Activated CD4-positive, alpha-beta T cell treated with anti-CD3 and anti-CD28 coated beads for 36 hours (primary cell): ENCODE measurements around the gene NCF4. TPM values are rescaled to one million over a fixed set of nuclear protein-coding genes. Genes with fewer than 3 reads are reported as not detected.

Experiments used
- ATAC-seq: fragments of 200-7000 bp; cut with Tn5 transposase; one replicate; pipeline ENCODE4 v1.10.0; 2021; ENCODE audit warnings: mild to moderate bottlenecking, moderate library complexity
- CTCF ChIA-PET: fragments of 350-600 bp; sonication (Branson Sonifier 250); formaldehyde crosslinking; loops from one replicate; lab custom pipeline; 2021; ENCODE audit warnings: antibody characterized with exemption; lab: Charles Lee
- POLR2A ChIA-PET: fragments of 350-600 bp; sonication (Branson Sonifier 250); formaldehyde crosslinking; loops from one replicate; lab custom pipeline; 2021; ENCODE audit warnings: antibody characterized with exemption, inconsistent platforms; lab: Charles Lee
- DNase-seq: peaks from one replicate; pipeline ENCODE4 v3.0.0-alpha.2; 2020
- H3K27ac Mint-ChIP-seq: one replicate; pipeline ENCODE4 v1.8.0; 2021; ENCODE audit warnings: mixed read lengths
- H3K27me3 Mint-ChIP-seq: one replicate; pipeline ENCODE4 v1.8.0; 2021; ENCODE audit warnings: mixed read lengths
- H3K36me3 Mint-ChIP-seq: one replicate; pipeline ENCODE4 v1.8.0; 2021; ENCODE audit warnings: low read depth, mixed read lengths
- H3K4me1 Mint-ChIP-seq: one replicate; pipeline ENCODE4 v1.8.0; 2021; ENCODE audit warnings: mixed read lengths
- H3K4me3 Mint-ChIP-seq: one replicate; pipeline ENCODE4 v1.8.0; 2021; ENCODE audit warnings: mild to moderate bottlenecking, moderate library complexity, mixed read lengths
- H3K9me3 Mint-ChIP-seq: one replicate; pipeline ENCODE4 v1.8.0; 2021; ENCODE audit warnings: low read depth, mixed read lengths
- intact Hi-C, 2 experiments: fragments of 100-400 bp; cut with DNase I in 1 of 2; cut with micrococcal nuclease in 1 of 2; formaldehyde crosslinking; loops; one replicate each; pipeline versions ENCODE4 v1.14.2 to v1.15.1; 2022 to 2024; cut with DNase I, micrococcal nuclease
- total RNA-seq, 2 experiments: library from RNA; stranded (reverse); gene quantifications; one replicate each; pipeline ENCODE4 v1.2.3, GENCODE V29; 2021

Gene NCF4
- total RNA-seq, 2 experiments from 2014 or later = 3.8 to 3.9 TPM

DNA sequence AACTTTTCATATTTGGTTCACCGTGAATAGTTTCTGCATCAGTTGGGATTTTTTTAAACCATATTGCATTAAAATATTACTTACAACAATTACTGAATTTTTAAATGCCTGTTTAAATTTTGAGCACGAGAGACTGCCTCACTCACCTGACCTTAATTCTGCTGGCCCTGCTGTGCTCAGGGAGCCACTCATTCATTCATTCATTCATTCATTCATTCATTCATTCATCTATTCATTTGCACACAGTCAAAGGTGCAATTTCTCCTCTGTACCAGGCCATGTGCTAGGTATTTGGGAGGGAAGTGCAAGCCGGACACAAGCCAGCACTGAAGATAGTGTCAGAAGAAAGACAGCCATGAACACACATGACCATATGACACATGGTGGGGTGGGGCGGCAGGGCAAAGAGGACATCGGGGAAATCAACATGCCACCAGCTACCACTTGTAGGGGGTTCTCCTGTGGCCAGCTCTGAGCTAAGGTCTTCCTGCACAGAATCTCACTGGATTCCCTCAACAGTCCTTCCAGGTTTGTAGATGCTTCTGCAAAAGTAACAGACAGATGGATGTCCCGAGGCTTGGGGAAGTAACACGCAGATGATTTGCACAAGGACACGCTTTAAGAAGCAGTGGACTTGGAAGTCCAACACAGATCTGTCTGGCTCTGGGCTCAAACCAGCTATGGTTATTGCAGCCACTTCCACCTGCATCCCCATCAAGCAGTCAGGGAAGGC lies 52.1 kb downstream of the NCF4 start:
- no peaks in the 10 kb centered on the region for H3K4me1 Mint-ChIP-seq
- H3K4me3 Mint-ChIP-seq = no peak overlapping the region

DNA sequence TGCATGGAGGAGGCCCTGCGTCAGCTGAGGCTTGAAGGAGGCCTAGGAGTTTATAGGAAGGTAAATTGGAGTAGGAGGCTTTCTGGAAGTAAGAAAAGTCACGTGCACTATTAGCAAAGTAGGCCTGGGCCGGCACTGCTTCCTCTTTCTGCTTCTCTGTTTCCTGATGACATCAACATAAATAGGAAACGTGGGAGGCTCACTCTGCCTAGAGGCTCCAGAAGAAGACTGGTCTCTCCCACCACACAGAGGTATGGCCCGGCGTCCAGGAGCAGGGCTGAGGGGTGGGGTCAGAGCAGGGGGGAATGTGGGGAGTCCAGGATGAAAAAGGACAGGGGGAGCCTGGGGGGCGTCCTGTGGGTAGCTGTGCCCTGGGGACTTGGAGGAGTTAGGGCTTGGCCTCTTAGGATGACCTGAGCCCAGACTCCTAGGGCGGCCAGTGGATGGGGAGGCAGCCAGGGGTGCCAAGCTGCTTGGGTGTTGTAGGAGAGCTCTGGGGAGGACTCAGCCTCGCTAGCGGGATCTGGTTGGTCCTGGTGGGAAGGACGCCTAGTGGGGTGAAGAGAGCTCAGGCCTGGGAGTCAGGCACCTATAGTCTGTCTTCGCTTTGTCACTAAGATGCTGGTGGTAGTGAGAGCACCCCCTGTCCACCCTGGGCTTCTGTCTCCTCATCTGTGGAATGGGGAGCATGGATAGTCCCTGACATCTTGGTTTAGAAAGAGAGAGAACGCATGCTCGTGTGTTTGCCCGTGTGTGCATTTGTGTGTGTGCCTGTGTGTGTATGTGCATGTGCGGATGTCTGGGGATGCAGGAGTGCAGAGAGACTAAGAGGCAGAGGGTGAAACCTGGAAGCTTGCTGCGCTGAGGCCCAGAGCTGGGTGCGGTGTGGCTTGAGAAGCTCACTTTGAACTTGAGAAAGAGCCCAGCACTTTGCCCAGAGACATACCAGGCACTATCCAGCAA lies 52.9 kb downstream of the NCF4 start, which contains the start of gene CSF2RB:
Gene CSF2RB (plus strand): TSS at position 202 of the 963 bp plus-strand sequence. CDS start 8,580 bp downstream, outside the sequence.
- no peaks in the 10 kb centered on the region for H3K4me1 Mint-ChIP-seq
- H3K9me3 Mint-ChIP-seq = no peaks in the 10 kb centered on the region
- H3K27ac Mint-ChIP-seq = no peak within 1 kb of the TSS
- POLR2A ChIA-PET = no interaction called here
- intact Hi-C loops = no loop called here
- H3K27me3 Mint-ChIP-seq = peaks cover 19% of the 10 kb centered on the region
- H3K36me3 Mint-ChIP-seq = no peaks in the 10 kb centered on the region
- ATAC-seq (no peak), DNase-seq (no peak)
- CTCF ChIA-PET = interaction anchor here (0.7 to 1.3 kb wide), 2 partner anchors 17 to 60 kb away, joined by 3 to 6 read pairs; no protein-coding TSS in a partner anchor
- H3K4me3 Mint-ChIP-seq = peak within 1 kb of the TSS; percentile 28

More for the DNA sequence above, 52.1 kb downstream of the NCF4 start:
- DNase-seq = no peak
- no peak for ATAC-seq
- intact Hi-C loops = no loop called here
- no peaks in the 10 kb centered on the region for H3K9me3 Mint-ChIP-seq
- H3K27ac Mint-ChIP-seq = no peak overlapping the region
- CTCF ChIA-PET = no interaction called here
- peaks cover 20% of the 10 kb centered on the region for H3K27me3 Mint-ChIP-seq
- POLR2A ChIA-PET = no interaction called here
- H3K36me3 Mint-ChIP-seq = no peaks in the 10 kb centered on the region

DNA sequence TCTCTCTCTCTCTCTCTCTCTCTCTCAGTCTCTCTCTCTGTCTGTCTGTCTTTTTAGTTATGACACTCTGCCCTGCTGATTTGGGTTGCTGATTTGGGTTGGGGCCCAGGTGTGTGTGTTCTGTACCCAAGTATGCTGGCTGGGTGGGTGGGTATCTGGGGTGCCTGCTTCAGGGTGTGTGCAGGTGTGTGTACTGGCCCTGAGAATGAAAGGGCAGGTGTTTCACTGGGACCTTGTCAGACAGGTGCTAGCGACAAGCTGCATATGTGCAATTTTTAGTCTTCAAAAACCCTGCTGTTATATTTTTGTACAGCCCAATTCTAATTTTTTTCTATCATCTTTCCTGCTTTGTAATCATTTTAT lies 53.6 kb downstream of the NCF4 start:
- DNase-seq = no peak
- ChIA-PET CTCF (interaction anchor here (0.7 to 1.3 kb wide), 2 partner anchors 17 to 61 kb away, joined by 3 to 6 read pairs; no protein-coding TSS in a partner anchor), POLR2A (no interaction called here)
- no peaks in the 10 kb centered on the region for H3K36me3 Mint-ChIP-seq
- intact Hi-C loops = no loop called here
- H3K9me3 Mint-ChIP-seq = no peaks in the 10 kb centered on the region
- no peak overlapping the region for H3K27ac Mint-ChIP-seq
- no peaks in the 10 kb centered on the region for H3K4me1 Mint-ChIP-seq
- no peak overlapping the region for H3K4me3 Mint-ChIP-seq
- ATAC-seq = no peak
- peaks cover 15% of the 10 kb centered on the region for H3K27me3 Mint-ChIP-seq

DNA sequence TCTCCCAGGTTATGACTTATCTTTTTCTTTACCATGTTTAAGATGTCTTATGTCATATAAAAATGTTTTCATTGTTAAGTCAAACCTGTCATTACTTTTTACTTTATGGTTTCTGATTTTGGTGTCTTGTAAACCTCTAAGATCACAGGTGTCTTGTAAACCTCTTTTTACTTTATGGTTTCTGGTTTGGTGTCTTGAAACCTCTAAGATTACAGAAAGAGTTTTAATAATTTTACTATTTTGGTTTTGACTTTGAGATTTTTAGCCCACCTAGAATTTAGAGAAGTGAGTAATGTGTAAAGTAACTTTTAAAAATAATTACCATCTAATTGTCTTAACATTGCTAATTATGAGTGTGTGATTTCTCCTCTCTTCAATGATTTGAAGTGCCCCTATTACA lies 55.2 kb downstream of the NCF4 start:
- DNase-seq (no peak), ATAC-seq (no peak)
- no peak overlapping the region for H3K4me3 Mint-ChIP-seq
- intact Hi-C loops = no loop called here
- H3K9me3 Mint-ChIP-seq = no peaks in the 10 kb centered on the region
- H3K27me3 Mint-ChIP-seq = peaks cover 13% of the 10 kb centered on the region
- no peaks in the 10 kb centered on the region for H3K36me3 Mint-ChIP-seq
- ChIA-PET CTCF (no interaction called here), POLR2A (no interaction called here)
- H3K27ac Mint-ChIP-seq = no peak overlapping the region
- H3K4me1 Mint-ChIP-seq = no peaks in the 10 kb centered on the region

DNA sequence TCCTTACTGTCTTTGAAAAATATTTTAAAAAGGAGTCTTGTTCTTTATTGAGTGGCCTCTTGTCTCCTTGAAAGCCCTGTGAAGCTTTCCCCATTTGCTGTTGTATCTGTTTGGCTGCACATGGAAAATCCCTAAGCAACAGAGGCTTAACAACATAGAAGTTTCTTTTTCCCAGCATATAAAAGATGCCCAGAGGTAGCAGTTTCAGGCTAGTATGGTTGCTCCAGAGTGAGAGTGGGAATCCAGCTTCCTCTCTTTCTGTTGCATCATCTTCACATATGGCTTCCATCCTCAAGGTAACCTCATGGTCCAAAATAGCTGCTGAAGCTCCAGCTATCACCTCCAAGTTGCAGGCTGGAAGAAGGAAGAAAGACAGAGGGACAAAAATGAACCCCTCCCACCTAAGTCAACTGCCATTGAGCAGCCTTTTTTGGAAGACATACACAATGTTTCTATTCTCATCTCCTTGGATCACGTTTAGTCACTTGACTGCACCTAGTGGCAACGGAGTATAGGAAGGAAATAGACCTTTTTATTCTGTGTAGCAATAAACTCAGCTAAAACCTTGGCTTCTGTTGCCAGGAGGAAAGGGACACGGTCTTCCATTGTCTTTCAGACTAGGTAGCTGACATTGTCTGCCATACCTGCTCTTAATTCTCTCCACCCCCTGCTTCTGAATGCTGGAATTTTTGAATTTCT lies 57.9 kb downstream of the NCF4 start:
- Mint-ChIP-seq H3K27me3 (peaks cover 7% of the 10 kb centered on the region), H3K36me3 (no peaks in the 10 kb centered on the region), H3K9me3 (no peaks in the 10 kb centered on the region), H3K27ac (no peak overlapping the region), H3K4me3 (no peak overlapping the region), H3K4me1 (no peaks in the 10 kb centered on the region)
- POLR2A ChIA-PET = no interaction called here
- DNase-seq = no peak
- CTCF ChIA-PET = interaction anchor here (0.7 to 0.8 kb wide), 3 partner anchors 43 to 143 kb away, joined by 3 read pairs; partner anchors contain the start of gene IFT27
- intact Hi-C loops = no loop called here
- ATAC-seq = no peak

DNA sequence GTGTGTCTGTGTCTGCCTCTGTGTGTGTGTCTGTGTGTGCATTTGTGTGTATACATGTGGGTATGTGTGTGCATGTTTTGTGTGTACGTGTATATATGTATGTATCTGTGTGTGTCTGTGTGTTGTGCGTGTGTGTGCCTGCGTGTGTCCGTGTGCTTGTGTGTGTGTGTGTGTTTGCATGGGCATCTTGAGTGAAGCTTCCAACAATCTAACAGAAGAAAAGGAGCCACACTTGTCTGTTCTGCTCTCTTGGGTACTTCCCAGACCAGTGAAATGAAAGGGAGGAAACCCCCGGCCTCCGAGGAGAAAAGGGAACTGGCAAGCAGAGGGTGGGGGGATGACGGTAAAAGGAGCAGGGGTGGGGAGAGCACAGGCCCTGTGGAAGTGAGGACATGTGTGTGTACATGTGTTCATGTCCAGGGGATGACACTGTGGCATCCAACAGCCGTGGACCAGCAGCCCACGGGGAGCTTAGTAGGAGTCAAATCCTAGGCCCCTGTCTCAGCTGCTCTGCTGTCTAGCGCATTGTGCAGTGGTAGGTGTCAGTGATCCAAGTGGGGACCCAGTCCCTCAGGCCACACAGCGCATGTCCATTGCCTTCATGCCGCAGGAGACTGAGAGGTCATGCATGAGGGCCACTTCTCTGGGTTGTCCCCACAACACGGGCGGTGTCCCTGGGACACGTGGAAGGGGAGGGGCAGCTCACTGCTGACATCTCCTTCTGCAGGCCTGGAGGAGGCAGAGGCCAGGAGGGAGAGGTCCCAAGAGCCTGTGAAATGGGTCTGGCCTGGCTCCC lies 60.7 kb downstream of the NCF4 start:
- DNase-seq (peak; percentile 25), ATAC-seq (peak; percentile 33)
- Mint-ChIP-seq H3K27ac (no peak overlapping the region), H3K27me3 (peaks cover 5% of the 10 kb centered on the region), H3K9me3 (no peaks in the 10 kb centered on the region), H3K4me1 (no peaks in the 10 kb centered on the region), H3K36me3 (no peaks in the 10 kb centered on the region), H3K4me3 (no peak overlapping the region)
- intact Hi-C loops = no loop called here
- POLR2A ChIA-PET = no interaction called here
- CTCF ChIA-PET = no interaction called here

DNA sequence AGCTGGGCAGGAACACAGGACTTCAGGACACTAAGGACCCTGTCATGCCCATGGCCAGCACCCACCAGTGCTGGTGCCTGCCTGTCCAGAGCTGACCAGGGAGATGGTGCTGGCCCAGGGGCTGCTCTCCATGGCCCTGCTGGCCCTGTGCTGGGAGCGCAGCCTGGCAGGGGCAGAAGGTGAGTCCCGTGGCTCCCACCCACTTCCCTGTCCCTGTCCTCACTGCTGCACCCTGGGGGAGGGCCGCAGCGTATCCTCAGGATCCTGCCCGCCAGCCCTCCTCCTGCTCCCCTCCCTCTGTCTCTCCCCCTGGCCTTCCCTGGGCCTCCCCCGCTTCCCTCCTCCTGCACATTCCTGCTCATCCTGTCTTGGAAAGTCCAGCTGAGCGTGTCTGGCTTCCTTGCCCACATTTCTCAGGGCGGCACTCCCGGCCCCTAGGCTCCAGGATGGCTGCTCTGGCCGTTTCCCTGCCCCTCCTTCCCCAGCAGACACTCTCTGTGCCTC lies 61.4 kb downstream of the NCF4 start:
- intact Hi-C loops = no loop called here
- Mint-ChIP-seq H3K4me3 (no peak overlapping the region), H3K9me3 (no peaks in the 10 kb centered on the region), H3K27me3 (peaks cover 5% of the 10 kb centered on the region), H3K27ac (no peak overlapping the region), H3K36me3 (no peaks in the 10 kb centered on the region), H3K4me1 (no peaks in the 10 kb centered on the region)
- CTCF ChIA-PET = no interaction called here
- POLR2A ChIA-PET = no interaction called here
- ATAC-seq (no peak), DNase-seq (no peak)

DNA sequence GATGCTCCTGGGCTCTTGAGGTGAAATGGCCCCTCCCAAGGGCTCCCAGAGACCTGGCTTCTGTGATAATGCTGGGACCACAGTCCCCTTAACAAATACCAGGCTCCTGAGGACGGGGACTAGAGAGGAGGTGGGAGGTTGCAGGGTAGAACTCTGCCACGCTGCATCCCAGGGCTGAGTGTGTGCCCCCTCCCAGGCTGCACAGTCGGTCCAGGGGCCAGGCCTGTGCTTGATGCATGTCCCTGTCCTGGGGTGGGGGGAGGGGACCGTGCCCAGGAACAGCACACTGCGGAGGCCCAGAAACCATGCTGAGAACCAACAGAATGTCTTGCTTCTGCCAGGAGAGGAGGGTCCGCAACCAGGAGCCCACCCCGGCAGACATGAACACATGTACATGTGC lies 61.9 kb downstream of the NCF4 start:
- Mint-ChIP-seq H3K9me3 (no peaks in the 10 kb centered on the region), H3K27ac (no peak overlapping the region), H3K4me1 (no peaks in the 10 kb centered on the region), H3K27me3 (peaks cover 5% of the 10 kb centered on the region), H3K4me3 (no peak overlapping the region), H3K36me3 (no peaks in the 10 kb centered on the region)
- CTCF ChIA-PET = no interaction called here
- POLR2A ChIA-PET = no interaction called here
- intact Hi-C loops = no loop called here
- DNase-seq = no peak
- no peak for ATAC-seq

DNA sequence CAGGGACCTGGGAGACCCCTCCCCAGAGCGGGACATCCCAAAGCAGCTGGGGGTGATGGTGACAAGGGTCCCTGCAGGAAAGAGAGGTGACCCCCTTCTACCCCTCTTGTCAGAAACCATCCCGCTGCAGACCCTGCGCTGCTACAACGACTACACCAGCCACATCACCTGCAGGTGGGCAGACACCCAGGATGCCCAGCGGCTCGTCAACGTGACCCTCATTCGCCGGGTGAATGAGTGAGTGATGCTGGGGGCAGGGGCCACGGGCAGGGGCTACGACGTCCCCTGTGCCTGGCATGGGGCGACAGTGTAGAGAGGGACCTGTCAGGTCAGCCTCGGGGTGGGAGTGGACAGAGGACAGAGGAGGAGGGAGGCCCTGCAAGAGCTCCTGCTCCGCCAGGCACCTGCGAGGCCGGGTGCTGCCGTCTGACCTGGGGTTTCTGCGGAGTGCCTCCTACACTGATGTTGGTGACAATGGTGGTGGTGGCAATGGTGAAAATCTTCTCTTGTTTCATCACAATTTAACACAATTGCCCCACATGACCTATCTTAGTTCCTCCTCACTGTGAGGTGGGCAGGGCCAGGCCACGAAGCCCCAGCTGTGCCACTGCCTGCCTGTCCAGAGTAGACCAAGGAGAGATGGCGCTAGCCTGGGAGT lies 62.5 kb downstream of the NCF4 start:
- intact Hi-C loops = no loop called here
- H3K4me3 Mint-ChIP-seq = no peak overlapping the region
- H3K4me1 Mint-ChIP-seq = no peaks in the 10 kb centered on the region
- no peak for DNase-seq
- no peak overlapping the region for H3K27ac Mint-ChIP-seq
- no peaks in the 10 kb centered on the region for H3K9me3 Mint-ChIP-seq
- ChIA-PET CTCF (no interaction called here), POLR2A (no interaction called here)
- H3K36me3 Mint-ChIP-seq = no peaks in the 10 kb centered on the region
- peaks cover 5% of the 10 kb centered on the region for H3K27me3 Mint-ChIP-seq
- no peak for ATAC-seq

DNA sequence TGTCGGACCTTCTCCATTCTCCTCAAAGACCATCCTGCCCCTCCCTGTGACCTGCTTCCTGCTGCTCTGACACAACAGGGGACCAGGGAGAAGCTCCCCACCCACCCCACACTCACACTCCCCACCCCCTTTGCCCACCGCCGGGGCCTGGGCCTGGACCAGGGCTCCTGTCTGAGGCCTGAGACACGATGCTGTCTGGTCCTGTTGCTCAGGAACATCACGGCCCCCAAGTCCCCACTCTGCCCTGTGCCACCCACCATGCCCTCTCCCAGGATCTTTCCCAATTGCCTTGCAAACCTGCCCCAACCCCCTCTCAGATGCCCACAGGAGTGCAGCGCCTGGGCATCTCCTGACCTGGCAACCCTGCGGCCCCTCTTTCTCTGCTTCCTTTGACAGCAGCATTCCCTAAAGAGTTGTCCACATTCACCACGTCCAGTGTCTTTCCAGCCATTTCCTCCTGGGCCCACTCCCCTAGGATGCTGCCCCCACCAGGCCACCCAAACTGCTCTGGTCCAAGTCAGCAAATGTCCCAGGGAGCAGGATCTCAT lies 63.4 kb downstream of the NCF4 start:
- H3K4me1 Mint-ChIP-seq = no peaks in the 10 kb centered on the region
- no peak overlapping the region for H3K4me3 Mint-ChIP-seq
- H3K36me3 Mint-ChIP-seq = no peaks in the 10 kb centered on the region
- POLR2A ChIA-PET = no interaction called here
- intact Hi-C loops = no loop called here
- CTCF ChIA-PET = no interaction called here
- peaks cover 5% of the 10 kb centered on the region for H3K27me3 Mint-ChIP-seq
- no peaks in the 10 kb centered on the region for H3K9me3 Mint-ChIP-seq
- ATAC-seq (no peak), DNase-seq (no peak)
- no peak overlapping the region for H3K27ac Mint-ChIP-seq
